HCT116 (cell line): ENCODE data around the gene SUFU.

Source experiments
- EZH2 ChIP-seq: fragments of 200-600 bp; sonication (generic); IDR thresholded peaks from 2 replicates; pipeline ENCODE4 v1.6.1; 2017; ENCODE audit warnings: antibody characterized with exemption, mixed run types
- JUND ChIP-seq: IDR thresholded peaks from 2 replicates; pipeline ENCODE4 v1.6.1; 2012
- POLR2A ChIP-seq: IDR thresholded peaks from 2 replicates; pipeline ENCODE4 v1.7.0; 2011; ENCODE audit warnings: borderline replicate concordance; ENCODE audit not compliant: insufficient read depth, insufficient read length; ENCODE audit errors: extremely low read depth
- SP1 ChIP-seq: IDR thresholded peaks from 2 replicates; pipeline ENCODE4 v1.6.1; 2012; ENCODE audit warnings: low read depth
- TCF7L2 ChIP-seq: IDR thresholded peaks from 2 replicates; pipeline ENCODE4 v1.7.0; 2011; ENCODE audit warnings: borderline replicate concordance, inconsistent platforms; ENCODE audit not compliant: insufficient read depth, insufficient read length; ENCODE audit errors: extremely low read depth
- YY1 ChIP-seq: IDR thresholded peaks from 2 replicates; pipeline ENCODE4 v1.6.1; 2011; ENCODE audit warnings: low read length, low read depth, moderate library complexity, mild to moderate bottlenecking; ENCODE audit not compliant: insufficient replicate concordance; ENCODE audit errors: extremely low read depth
- ZFX ChIP-seq: fragments of 450-650 bp; IDR thresholded peaks from 2 replicates; pipeline ENCODE4 v1.6.1; 2017
- TF ChIP-seq, protein P1 (sequence below), 3 experiments: fragments of 200-600 bp in 1 of 3; sonication (generic) in 1 of 3; IDR thresholded peaks in 2 of 3; conservative IDR thresholded peaks in 1 of 3; 2 replicates each; pipeline ENCODE4 v1.5.1; 2012 to 2017; ENCODE audit warnings: low read depth in 2 of 3, low read length in 2 of 3, antibody characterized with exemption in 1 of 3, borderline replicate concordance in 1 of 3, control low read depth in 1 of 3, mild to moderate bottlenecking in 1 of 3, mixed read lengths in 1 of 3, mixed run types in 1 of 3, moderate library complexity in 1 of 3; ENCODE audit not compliant: insufficient read depth in 1 of 3
- TF ChIP-seq, protein P2 (sequence below): IDR thresholded peaks from 2 replicates; pipeline ENCODE4 v1.6.1; 2012
- TF ChIP-seq, protein P3 (sequence below): IDR thresholded peaks from 2 replicates; pipeline ENCODE4 v1.6.1; 2012; ENCODE audit warnings: low read depth

DNA sequence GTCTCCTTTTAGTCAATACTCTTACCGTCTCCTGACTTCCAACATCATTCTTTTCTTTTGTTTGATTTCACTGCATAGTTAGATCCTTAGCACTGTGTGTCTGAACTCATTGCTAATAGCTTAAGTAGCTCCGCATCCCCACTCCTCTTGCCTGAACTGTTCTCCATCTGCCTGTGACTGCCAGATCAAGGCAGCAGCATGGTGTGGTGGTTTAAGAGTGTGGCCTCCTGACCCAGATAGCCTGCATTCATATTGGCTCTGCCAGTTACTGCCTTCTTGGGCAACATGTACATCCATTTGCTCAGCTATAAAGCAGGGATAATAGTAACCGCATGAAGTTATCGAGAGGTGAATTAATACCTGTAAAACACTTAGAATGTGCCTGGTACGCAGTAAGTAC, 50.8 kb downstream of the SUFU start:
- TF ChIP-seq, protein P1, sequence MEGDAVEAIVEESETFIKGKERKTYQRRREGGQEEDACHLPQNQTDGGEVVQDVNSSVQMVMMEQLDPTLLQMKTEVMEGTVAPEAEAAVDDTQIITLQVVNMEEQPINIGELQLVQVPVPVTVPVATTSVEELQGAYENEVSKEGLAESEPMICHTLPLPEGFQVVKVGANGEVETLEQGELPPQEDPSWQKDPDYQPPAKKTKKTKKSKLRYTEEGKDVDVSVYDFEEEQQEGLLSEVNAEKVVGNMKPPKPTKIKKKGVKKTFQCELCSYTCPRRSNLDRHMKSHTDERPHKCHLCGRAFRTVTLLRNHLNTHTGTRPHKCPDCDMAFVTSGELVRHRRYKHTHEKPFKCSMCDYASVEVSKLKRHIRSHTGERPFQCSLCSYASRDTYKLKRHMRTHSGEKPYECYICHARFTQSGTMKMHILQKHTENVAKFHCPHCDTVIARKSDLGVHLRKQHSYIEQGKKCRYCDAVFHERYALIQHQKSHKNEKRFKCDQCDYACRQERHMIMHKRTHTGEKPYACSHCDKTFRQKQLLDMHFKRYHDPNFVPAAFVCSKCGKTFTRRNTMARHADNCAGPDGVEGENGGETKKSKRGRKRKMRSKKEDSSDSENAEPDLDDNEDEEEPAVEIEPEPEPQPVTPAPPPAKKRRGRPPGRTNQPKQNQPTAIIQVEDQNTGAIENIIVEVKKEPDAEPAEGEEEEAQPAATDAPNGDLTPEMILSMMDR (IDR thresholded peaks at IDR 0.05 in 2 of 3, conservative IDR thresholded peaks at IDR 0.05 in 1 of 3; ENCODE audit: borderline replicate concordance in 1 of 3, insufficient read depth in 1 of 3, low read depth in 2 of 3, low read length in 2 of 3), result no peak
- TF ChIP-seq SP1 (no peak), POLR2A (no peak), YY1 (no peak), EZH2 (no peak), JUND (no peak), TCF7L2 (no peak), ZFX (no peak)
- TF ChIP-seq, protein P2, sequence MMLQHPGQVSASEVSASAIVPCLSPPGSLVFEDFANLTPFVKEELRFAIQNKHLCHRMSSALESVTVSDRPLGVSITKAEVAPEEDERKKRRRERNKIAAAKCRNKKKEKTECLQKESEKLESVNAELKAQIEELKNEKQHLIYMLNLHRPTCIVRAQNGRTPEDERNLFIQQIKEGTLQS, result no peak
- TF ChIP-seq, protein P3, sequence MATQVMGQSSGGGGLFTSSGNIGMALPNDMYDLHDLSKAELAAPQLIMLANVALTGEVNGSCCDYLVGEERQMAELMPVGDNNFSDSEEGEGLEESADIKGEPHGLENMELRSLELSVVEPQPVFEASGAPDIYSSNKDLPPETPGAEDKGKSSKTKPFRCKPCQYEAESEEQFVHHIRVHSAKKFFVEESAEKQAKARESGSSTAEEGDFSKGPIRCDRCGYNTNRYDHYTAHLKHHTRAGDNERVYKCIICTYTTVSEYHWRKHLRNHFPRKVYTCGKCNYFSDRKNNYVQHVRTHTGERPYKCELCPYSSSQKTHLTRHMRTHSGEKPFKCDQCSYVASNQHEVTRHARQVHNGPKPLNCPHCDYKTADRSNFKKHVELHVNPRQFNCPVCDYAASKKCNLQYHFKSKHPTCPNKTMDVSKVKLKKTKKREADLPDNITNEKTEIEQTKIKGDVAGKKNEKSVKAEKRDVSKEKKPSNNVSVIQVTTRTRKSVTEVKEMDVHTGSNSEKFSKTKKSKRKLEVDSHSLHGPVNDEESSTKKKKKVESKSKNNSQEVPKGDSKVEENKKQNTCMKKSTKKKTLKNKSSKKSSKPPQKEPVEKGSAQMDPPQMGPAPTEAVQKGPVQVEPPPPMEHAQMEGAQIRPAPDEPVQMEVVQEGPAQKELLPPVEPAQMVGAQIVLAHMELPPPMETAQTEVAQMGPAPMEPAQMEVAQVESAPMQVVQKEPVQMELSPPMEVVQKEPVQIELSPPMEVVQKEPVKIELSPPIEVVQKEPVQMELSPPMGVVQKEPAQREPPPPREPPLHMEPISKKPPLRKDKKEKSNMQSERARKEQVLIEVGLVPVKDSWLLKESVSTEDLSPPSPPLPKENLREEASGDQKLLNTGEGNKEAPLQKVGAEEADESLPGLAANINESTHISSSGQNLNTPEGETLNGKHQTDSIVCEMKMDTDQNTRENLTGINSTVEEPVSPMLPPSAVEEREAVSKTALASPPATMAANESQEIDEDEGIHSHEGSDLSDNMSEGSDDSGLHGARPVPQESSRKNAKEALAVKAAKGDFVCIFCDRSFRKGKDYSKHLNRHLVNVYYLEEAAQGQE, result no peak
